ENCODE measurements around the gene RALY.

The RALY gene

DNA sequence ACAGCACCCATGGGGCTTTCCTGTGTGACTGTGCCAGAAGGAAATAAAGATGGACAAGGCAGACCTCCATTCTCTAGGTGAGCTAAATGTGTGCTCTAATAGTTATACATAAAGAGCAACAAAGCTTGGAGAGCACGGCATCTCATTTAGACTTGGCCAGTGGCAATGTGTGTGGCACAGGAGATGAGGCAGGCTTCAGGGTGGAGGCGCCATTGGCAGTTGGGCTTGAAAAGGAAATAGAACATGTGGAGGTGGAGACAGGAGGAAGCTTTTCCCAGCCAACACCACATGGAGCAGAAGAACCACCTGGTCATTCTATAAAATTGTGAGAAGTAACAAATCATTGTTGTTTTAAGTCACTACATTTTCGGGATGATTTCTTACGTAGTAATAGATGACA lies 3.6 kb upstream of the RALY start:
- no peak for DNase-seq

DNA sequence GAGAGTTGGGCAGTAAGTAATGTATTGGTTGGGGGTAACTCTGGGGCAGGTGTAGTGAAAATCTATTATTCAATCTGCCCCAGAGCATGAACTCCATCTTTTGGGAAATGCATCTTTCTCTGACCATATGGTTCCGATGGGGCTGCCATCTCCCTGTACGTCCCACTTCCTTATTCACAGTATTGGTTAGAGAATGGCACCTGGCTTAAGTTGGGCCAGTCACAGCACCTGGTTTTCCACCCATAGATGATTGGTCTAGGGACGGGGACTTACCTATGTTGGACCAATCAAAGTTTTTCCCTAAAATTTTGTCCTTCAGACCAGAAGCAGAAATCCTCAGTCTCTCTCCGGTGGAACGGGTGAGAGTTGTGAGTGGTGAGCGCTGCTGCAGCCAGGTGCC lies 2.2 kb upstream of the RALY start:
- DNase-seq = no peak

DNA sequence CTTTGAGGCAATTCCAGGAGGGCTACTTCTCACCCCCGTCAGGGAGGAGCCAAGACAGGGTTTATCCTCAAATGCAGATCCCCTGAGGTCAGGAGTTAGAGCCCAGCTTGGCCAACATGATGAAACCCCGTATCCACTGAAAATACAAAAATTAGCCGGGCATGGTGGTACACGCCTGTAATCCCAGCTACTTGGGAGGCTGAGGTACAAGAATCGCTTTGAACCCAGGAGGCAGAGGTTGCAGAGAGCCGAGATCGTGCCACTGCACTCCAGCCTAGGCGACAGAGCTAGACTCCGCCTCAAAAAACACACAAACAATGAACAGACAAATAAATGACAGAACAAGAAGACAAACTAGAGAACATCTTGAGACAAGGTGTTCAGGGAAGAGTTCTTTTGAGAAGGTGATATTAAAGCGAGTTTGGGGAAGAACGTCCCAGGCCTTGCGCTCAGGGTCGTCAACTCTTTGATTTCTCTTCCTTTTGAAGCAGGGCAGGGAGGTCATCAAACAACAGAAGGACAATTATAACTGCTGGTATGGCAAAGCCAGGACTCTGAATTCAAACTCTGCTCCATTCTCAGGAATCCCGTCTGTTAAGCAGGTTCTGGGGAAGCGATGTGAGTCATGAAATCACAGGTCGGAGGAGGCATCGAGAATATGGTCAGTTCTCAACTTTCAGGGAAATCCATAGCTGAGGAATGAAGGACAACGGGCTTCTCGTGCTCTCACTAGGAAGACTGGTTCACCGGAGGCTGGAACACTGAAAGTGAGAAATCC lies 1.4 kb upstream of the RALY start:
- no peak for DNase-seq

DNA sequence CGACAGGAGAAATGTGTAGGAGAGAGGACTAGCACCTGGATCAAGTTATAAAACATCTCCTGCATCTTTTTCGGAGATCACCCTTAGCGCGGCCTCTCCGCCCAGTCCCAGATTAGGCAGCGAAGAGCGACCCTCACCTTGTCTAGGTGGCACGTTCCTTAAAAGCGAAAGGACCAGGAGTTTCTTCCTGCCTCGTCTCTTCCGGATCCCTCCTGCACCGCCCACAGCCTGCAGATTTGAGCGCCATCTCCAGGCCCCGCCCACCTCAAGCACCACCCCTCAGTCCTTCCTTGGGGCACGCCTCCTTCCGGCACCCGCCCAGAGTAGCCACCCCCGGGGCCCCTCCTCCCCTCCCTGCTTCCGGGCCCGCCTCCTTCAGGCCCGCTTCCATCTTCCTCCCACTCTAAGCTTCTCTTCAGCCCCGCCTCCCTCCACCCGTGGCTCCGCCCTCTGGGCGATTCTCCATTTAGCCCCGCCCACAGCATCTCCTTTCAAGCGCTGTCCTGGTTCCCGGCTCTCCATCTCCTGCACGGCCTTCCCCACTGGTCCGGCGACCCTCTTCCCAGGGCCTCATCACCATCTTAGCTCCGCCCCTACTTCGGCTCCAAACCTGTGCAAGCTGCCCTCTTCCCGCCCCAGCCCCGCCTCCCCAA lies 662 bp upstream of the RALY start:
- DNase-seq = peak; percentile 96 to 99 (median 98)

DNA sequence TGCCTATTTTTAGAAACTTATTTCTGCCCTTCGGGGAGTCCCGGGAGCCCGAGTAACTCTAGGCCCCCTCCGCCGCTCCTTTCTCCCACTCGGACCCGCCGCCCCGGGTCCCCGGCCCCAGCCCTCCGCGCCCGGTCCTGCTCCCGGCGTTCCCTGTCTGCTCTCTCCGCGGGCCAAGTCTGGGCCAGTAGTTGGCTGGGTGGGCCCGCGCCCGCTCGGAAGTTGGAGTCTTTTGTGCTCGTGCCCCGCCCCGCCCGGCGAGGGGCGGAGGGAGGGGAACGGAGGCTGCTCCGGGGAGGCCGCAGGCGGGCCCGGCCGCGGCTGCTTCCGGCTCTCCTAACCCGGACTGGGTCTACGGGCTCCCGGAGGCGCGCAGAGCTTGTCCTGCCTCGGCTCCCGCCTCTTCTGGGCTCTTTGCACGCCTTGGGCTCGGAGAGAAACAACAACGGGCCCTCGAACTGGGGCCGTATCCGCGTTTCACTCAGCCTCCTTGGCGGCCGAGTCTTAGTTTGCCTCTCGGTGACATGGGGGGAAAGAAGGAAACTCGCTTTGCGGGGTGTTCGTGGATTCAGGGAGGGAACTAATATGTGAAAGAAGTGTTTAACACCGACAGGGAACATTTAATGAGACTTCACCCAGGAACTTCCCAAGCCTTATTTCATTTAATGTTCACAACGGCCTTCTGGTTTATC lies 657 bp downstream of the RALY start:
- peak; percentile 37 to 75 (median 41) for DNase-seq

DNA sequence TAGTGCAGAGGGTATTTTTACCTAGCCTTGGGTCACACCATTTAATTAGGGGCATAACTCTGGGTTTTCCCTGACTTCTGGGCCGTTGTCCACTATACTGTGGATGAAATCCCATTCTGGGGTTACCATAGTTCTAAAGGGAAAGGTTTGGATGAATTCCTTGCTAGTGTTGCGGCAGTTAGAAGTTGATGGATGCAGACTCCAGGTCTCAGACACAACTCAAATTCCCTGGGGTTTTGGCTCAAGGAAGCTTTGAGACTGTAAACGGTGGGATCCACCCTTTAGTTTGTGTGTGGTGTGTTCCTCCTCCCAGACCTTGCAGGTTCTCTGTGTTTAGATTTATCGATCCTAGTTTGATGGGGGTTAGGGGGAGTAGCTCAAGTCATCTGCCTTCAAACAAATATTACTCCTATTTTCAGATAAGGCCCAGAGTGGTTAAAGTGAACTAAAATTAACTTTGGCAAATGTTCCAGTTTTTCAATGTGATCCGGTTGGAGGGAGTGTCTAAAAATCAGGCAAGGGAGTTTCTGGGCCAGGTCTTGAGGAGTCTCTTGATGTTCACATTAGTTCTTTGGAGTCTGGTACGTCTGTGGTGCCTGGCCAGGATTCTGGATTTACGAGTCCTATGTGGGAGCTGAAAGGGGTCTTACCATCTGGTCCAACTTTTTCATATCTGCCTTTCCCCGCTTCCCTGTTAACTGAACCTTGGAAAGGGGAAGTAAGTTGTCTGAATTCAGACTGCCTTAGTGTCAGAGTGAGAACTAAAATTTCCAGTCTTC lies 1.5 kb downstream of the RALY start:
- DNase-seq = no peak

DNA sequence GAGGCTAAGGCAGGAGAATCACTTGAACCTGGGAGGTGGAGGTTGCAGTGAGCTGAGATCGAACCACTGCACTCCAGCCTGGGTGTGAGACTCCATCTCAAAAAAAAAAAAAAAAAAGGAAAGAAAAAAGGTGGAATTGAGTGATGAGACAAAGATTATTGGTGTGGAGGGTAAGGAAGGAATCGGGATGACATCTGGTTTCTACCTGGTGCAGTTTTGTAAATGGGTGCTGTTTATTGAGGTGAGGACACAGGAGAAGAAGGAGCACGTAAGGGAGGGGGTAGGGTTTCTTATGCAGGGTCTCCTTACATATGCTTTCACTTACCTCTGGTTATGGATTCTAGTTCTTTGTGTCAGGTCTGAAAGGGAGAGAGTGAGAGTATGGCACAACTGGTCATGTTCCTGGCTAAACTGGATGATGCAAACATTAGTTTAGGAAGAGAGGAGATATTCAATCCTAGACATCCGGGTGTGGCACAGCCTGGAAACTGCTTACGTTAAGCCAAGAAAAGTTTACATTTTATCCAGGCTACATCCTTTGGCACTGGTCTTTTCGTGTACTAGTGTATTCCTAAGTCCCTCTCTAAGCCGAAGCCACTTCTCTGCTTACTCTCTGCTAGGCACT lies 5.4 kb downstream of the RALY start:
- DNase-seq = no peak

DNA sequence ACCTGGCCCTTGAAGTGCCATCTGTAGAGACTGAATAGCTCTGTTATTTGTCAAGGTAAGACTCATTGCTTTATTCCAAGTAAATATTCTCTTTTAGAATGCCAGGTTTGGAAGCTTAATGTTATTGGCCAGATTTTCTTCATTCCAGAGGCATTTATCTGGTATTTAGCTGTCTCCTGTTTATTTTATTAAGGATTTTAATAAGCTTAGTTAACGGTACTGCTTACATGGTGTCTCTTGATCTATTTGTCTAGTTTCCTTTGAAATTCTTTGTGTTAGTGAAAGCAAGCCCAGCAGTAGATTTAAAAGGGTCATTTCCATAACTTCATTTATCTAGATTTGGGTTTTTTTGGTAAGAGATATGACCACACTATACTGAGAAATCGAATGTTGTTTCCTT lies 7.7 kb downstream of the RALY start:
- DNase-seq = no peak

DNA sequence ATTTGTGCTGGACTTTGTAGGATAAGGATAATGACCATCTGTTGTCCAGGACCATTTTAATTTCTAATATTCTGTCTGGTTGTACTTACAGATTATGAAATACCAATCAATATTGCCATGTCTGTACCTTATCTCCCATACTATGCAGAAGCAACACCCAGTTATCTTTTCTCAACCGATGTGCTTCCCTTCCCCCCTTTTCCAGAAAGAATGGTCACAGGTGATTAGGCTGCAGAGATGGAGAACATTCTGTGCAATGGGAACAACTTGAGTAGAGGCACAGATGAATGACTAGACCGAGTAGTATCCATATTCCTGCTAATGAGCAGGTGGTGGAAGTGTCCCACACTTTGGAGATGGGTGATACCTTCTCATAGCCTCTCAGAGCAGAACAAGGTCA lies 10.5 kb downstream of the RALY start:
- no peak for DNase-seq

DNA sequence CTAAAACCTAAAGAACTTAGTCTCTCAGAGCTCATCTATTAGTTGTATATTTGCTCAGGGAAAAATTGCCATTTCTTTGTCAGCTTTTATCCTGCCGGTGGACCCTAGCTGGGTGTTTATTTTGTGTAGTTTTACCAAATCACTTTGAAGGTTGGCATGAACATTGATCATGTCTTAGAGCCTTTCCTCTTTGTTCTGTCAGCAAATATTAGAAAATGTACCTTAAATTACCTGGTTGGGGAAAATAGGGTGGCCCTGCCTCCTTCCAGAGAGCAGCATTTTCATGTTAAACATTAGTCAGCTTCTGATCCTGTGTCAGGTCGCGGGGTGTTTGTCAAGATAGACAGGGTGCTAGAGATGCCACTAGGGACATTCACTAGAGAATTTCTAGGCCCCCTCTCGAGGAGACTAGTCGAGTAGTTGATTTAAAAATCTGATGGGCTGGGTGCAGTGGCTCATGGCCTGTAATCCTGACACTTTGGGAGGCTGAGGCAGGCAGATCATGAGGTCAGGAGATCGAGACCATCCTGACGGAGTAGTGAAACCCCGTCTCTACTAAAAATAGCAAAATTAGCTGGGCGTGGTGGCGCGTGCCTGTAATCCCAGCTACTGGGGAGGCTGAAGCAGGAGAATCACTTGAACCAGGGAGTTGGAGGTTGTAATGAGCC lies 11.2 kb downstream of the RALY start:
- DNase-seq = no peak

DNA sequence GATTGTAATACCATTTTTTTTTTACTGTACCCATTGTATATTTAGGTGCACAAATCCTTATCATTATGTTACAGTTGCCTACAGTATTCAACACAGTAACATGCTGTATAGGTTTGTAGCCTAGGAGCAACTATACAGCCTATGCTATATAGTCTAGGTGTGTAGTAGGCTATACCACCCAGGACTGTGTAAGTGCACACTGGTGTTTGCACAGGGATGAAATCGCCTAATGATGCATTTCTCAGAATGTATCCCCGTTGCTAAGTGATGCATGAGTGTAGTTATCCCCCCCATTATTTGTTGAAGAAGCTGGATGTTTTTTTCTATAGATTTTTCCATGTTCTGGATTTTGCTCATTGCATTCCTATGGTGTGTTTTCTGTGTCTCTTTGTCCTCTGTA lies 12.9 kb downstream of the RALY start:
- no peak for DNase-seq

DNA sequence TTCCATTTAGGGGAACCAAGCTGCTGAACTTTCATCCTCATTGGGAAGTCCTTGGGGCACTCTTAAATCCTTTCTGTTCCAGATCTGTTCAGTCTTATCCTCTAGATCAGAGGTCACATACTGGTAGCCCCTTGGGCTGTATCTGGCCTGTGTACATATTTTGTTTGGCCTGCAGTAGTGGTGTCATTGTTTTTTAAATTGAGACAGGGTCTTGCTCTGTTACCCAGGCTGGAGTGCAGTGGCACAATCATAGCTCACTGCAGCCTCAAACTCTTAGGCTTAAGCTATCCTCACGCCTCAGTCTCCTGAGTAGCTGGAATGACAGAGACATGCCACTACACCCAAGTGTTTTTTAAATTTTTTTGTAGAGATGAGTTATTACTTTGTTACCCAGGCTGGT lies 14.8 kb downstream of the RALY start:
- DNase-seq = no peak

DNA sequence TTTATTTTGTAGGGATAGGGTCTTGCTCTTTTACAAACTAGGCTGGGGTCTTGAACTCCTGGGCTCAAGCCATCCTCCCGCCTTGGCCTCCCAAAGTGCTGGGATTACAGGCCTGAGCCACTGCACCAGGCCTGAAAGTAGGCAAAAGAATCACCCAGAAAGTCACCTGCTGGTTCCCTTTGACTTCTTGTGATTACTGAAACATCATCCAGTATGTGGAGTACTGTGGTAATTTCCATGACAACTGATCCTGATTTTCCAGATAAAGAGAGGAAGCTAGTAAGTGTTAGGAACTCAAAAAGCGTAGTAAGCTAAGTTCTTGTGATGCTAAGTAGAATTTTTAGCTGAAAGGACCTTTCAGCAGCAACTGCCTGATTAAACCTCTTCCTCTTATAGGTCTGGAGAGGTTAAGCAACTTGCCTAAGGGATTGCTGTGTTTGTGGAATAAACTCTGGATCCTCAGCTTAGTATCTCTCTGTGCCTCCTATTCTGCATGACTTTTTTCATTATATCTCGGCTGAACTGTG lies 16.8 kb downstream of the RALY start:
- DNase-seq = no peak

DNA sequence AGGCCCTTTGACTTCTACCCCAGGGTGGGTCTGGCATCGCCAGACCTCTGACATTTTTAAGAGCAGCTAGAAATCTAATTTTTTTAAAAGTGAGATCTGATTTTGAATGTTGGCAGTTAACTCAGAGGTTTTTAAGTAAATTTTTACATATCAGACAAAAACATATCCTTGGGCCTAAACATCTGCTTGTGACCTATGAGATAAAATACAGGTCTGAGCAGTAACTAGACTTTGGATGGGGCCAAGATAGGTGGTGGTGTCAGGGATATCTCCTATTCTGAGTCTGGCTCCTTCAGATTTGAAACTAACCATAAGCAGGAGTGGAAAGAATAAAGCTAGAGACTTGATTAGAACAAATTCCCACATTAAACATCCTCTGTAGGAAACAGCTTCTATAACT lies 17.6 kb downstream of the RALY start:
- DNase-seq = no peak

DNA sequence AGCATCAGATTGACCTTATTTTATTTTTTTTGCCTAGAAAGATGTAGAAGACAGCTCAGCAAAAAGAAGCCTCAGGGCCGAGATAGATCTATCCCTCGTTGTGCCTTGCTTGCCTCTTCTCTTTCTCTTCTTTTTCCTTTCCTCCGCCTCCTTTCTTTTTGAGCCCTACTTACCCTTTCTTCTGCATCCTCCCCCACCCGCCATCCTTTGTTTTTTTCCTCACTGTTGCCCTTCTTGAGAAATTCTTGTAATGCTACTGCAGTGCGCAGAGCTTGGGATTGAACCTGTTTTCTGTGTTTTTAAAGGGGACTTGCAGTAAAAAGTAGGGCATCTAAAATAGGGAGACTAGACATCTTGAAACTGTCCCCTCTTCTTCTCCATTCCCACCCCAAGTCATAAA lies 18.6 kb downstream of the RALY start:
- DNase-seq = no peak

DNA sequence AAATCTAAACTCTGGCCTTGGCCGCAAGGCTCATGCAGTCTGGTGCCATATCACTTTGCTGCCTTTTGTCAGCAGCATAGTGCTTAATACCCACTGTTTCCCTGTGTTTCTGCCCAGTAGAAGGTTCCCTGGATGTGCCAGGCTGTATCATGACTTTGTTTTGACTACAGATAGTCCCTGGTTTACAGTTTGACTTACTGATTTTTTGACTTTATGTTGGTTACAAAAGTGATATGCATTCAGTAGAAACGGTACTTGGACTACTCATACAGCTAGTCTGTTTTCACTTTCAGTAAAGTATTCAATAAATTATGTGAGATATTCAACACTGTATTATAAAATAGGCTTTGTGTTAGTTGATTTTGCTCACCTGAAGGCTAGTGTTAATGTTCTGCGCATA lies 19.0 kb downstream of the RALY start:
- DNase-seq = no peak

DNA sequence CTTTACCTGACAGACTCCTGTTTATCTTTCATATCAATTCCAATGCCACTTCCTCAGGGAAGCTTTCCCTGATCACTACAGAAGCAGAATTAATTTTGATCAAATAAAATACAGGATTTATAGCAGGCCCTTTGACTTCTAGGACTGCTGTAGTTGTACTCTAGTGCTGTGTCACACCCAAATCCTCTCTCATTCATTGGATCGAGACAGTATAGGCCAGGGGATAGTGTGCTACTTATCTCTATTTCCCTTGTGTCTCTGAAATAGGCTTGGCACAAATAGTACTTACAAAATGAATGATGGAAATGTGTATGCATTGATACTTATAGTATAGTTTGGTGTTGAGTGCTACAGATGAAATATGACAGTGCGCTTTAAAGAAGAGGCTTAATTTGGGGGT lies 19.8 kb downstream of the RALY start:
- no peak for DNase-seq

DNA sequence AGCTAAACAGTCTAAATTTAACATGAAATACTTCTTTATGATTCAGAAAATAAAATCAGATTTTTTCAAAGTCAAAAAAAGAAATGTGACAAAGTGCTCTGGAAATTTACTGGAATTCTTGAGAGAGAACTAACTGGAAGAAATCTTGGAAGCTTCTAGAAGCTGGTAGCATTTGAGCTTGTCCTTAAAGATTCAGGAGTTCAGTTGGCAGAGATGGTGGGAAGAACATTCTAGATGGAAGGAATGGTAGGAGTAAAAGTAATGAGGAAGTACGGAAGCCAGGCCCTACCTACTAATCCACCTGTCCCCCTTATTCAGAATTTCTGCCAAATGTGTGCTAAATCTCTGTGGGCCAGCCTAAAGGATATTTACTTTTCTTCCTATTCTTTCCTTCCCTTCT lies 21.2 kb downstream of the RALY start:
- DNase-seq = no peak

DNA sequence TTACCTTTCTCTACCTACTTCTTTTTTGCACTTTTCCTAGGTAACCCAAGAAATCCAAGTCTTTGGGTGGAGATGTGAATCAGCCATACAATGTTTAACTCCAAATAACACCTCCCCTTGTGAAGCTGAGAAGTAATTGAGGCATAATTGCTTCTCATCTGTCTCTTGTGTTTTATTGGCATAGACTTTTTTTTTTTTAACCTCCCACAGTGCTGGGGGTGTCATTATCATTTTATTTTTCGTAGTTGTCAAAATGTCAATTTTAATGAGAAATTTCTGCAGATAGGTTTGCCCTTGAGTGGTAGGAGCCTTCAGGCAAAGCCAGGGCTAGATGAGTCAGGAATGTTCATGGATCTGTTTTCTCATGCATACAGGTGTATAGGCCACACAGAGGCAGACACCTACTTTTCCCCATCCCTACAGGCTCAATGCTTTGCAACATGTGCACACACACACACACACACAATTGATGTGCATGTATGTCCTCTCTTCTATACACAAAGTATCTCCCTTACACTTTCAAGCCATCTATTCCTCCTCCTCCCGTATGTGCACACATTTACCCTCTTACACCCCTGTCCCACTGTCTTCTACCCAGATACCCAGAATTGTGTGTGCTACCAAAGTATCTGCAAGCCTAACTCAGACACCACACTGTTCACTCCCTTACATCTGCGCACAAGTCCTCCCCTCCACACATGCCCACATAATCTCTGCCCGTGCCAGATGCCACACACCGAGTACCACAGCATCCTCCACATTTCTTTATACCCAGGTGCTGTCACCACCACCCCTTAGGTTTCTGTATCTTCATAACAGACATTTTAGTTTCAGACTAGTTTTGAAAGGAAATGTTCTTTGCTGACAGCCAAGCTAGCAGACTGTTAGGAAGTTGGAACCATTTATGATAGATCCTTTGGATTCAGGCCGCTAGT lies 22.0 kb downstream of the RALY start:
- DNase-seq = no peak

DNA sequence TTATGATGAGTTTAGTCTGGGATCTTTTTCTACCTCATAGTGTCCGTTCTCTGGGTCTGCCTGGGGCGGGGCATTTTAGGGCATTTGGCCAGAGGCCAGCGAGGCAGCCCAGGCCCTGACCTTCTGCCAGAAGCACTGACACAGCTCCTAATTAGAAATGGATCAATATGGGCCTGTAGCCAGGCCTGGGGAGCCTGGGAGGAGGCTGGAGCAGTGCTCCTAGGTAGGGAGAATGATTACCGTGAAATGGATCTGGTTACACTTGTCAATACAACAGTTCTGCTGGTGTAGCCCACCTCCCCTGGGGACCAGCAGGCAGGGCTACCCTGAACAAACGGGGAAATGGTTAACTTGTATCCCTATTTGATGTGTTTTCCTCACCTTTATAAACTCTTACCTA lies 23.0 kb downstream of the RALY start:
- no peak for DNase-seq

DNA sequence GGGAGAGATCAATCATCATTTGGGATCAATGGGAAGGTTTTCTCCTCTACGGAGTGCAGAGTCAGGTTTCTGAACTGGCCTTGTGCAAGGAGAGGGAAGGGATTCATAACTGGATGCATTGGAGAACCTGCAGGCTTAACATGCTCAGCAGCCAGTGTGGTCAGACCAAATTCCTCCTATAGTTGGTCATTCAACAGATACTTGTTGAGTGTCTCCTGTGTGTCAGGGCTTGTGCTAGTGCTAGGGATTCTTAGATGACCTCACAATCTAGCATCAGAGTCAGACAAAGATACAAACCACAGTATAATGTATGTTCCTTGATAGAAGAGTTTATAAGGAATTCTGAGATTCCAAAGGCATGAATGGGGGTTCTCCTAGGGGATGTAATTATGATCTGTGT lies 23.9 kb downstream of the RALY start:
- DNase-seq = no peak
